ENCODE results near the gene NKX6-2. TPM values are rescaled to one million over a fixed set of nuclear protein-coding genes. Genes with fewer than 3 reads are reported as not detected.

The NKX6-2 gene
- total and polyA plus RNA-seq, 2 donors from 2014 or later = 2.5 TPM; not detected in 1

- TF ChIP-seq, protein P1, sequence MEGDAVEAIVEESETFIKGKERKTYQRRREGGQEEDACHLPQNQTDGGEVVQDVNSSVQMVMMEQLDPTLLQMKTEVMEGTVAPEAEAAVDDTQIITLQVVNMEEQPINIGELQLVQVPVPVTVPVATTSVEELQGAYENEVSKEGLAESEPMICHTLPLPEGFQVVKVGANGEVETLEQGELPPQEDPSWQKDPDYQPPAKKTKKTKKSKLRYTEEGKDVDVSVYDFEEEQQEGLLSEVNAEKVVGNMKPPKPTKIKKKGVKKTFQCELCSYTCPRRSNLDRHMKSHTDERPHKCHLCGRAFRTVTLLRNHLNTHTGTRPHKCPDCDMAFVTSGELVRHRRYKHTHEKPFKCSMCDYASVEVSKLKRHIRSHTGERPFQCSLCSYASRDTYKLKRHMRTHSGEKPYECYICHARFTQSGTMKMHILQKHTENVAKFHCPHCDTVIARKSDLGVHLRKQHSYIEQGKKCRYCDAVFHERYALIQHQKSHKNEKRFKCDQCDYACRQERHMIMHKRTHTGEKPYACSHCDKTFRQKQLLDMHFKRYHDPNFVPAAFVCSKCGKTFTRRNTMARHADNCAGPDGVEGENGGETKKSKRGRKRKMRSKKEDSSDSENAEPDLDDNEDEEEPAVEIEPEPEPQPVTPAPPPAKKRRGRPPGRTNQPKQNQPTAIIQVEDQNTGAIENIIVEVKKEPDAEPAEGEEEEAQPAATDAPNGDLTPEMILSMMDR (IDR thresholded peaks at IDR 0.05; ENCODE audit: borderline replicate concordance, extremely low read depth, insufficient read depth) = no peak
- no peak for FAIRE-seq
- H3K4me3 ChIP-seq (ENCODE audit: low read length in 3 of 3) = no peak overlapping the region
These were observed 21.8 kb downstream of the NKX6-2 start for GRCh38 chr10:132764108-132764507.

DNA sequence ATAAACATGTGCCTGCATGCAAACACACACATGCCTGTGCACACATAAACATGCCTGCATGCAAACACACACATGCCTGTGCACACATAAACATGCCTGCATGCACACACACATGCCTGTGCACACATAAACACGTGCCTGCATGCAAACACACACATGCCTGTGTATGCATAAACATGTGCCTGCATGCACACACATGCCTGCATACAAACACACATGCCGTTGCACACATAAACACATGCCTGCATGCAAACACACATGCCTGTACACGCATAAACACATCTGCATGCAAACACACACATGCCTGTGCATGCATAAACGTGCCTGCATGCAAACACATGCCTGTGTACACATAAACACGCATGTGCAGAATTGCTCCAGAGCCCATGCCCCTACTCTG is 22.4 kb downstream of the NKX6-2 start:
- Histone ChIP-seq H3K36me3 (ENCODE audit: control insufficient read depth in 2 of 3, insufficient read depth in 3 of 3, low read length in 3 of 3) (peaks cover 0 to 7% (median 7%) of the 10 kb centered on the region in 3 donors), H3K27me3 (ENCODE audit: control insufficient read depth, insufficient read depth, low read length) (no peaks in the 10 kb centered on the region), H3K9me3 (ENCODE audit: control insufficient read depth in 2 of 3, insufficient read depth in 1 of 3, low read length in 3 of 3) (no peaks in the 10 kb centered on the region), H3K4me1 (ENCODE audit: control insufficient read depth in 2 of 3, insufficient read depth in 2 of 3, low read depth in 1 of 3, low read length in 3 of 3) (no peaks in the 10 kb centered on the region), H3K27ac (ENCODE audit: low read depth in 2 of 2, low read length in 2 of 2) (no peak overlapping the region), H3K9ac (ENCODE audit: low read length in 3 of 3) (no peak overlapping the region), H3K4me3 (ENCODE audit: low read length in 3 of 3) (no peak overlapping the region)
- intact Hi-C loops (cut with DNase I) = no loop called here
- DNase-seq (no peak), FAIRE-seq (no peak)
- TF ChIP-seq, protein P1 (IDR thresholded peaks at IDR 0.05; ENCODE audit: borderline replicate concordance, extremely low read depth, insufficient read depth) = no peak

More at GRCh38 chr10:132764108-132764507, 21.8 kb downstream of the NKX6-2 start:
- DNase-seq = no peak
- intact Hi-C loops (cut with DNase I) = no loop called here
- H3K9ac ChIP-seq (ENCODE audit: low read length in 3 of 3) = no peak overlapping the region
- H3K4me1 ChIP-seq (ENCODE audit: control insufficient read depth in 2 of 3, insufficient read depth in 2 of 3, low read depth in 1 of 3, low read length in 3 of 3) = no peaks in the 10 kb centered on the region
- no peaks in the 10 kb centered on the region for H3K9me3 ChIP-seq (ENCODE audit: control insufficient read depth in 2 of 3, insufficient read depth in 1 of 3, low read length in 3 of 3)
- H3K27me3 ChIP-seq (ENCODE audit: control insufficient read depth, insufficient read depth, low read length) = no peaks in the 10 kb centered on the region
- H3K36me3 ChIP-seq (ENCODE audit: control insufficient read depth in 2 of 3, insufficient read depth in 3 of 3, low read length in 3 of 3) = peaks cover 0 to 7% (median 3%) of the 10 kb centered on the region in 3 donors
- no peak overlapping the region for H3K27ac ChIP-seq (ENCODE audit: low read depth in 2 of 2, low read length in 2 of 2)

DNA sequence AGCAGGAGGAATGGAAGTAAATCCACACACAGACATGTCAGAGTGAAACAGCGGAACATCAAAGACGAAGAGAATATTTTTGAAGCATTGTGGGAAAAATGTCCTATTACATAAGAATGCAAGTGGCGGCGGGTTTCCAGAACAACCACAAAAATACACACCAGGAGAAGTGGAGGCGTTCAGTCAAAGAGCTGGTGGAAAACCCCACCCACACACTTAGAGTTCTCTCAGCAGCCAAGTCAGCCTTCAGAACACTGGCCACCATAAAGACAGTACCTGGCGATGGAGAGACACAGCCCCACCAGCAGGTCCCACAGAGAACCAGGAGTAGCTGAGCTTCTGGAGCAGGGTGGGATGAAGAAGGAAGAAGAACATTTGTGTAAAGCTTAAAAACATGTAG is 23.7 kb downstream of the NKX6-2 start:
- Histone ChIP-seq H3K4me3 (ENCODE audit: low read length in 3 of 3) (no peak overlapping the region), H3K27ac (ENCODE audit: low read depth in 2 of 2, low read length in 2 of 2) (no peak overlapping the region), H3K9me3 (ENCODE audit: control insufficient read depth in 2 of 3, insufficient read depth in 1 of 3, low read length in 3 of 3) (no peaks in the 10 kb centered on the region), H3K9ac (ENCODE audit: low read length in 3 of 3) (no peak overlapping the region), H3K4me1 (ENCODE audit: control insufficient read depth in 2 of 3, insufficient read depth in 2 of 3, low read depth in 1 of 3, low read length in 3 of 3) (no peaks in the 10 kb centered on the region), H3K27me3 (ENCODE audit: control insufficient read depth, insufficient read depth, low read length) (no peaks in the 10 kb centered on the region), H3K36me3 (ENCODE audit: control insufficient read depth in 2 of 3, insufficient read depth in 3 of 3, low read length in 3 of 3) (peaks cover 0 to 7% (median 7%) of the 10 kb centered on the region in 3 donors)
- TF ChIP-seq, protein P1 (IDR thresholded peaks at IDR 0.05; ENCODE audit: borderline replicate concordance, extremely low read depth, insufficient read depth) = no peak
- FAIRE-seq (no peak), DNase-seq (no peak)
- intact Hi-C loops (cut with DNase I) = no loop called here
